Stimulated activated CD4-positive, alpha-beta T cell treated with anti-CD3 and anti-CD28 coated beads, Interleukin-2, amount 100 ng/mL, for 4 hours (primary cell): ENCODE results near the gene CTBP2.
"Not testable (repeated sequence)": the region's sequence is repeated elsewhere in the genome, so short reads cannot be mapped to it uniquely, and the experiment has no call there.

ENCODE experiments used
- DNase-seq: peaks from one replicate; pipeline ENCODE4 v3.0.0-alpha.2; 2020; ENCODE audit warnings: low read depth

Gene CTBP2

GRCh38 chr10:125158601-125159485 lies 1.5 kb downstream of the CTBP2 start:
- DNase-seq = no peak

GRCh38 chr10:125158275-125158600 lies 2.1 kb downstream of the CTBP2 start:
- no peak for DNase-seq

GRCh38 chr10:125157505-125157904 lies 2.9 kb downstream of the CTBP2 start:
- no peak for DNase-seq

- no peak for DNase-seq
These were observed 3.5 kb downstream of the CTBP2 start for GRCh38 chr10:125156739-125157480.

- no peak for DNase-seq
These were observed 4.2 kb downstream of the CTBP2 start for GRCh38 chr10:125156196-125156595.

GRCh38 chr10:125155101-125155500 lies 5.3 kb downstream of the CTBP2 start:
- no peak for DNase-seq

GRCh38 chr10:125154529-125154928 lies 5.8 kb downstream of the CTBP2 start:
- no peak for DNase-seq

- no peak for DNase-seq
These were observed 6.5 kb downstream of the CTBP2 start for GRCh38 chr10:125153703-125154490.

GRCh38 chr10:125152450-125153368 lies 7.7 kb downstream of the CTBP2 start:
- no peak for DNase-seq

GRCh38 chr10:125151553-125152449 lies 8.6 kb downstream of the CTBP2 start:
- no peak for DNase-seq

GRCh38 chr10:125151170-125151552 lies 9.2 kb downstream of the CTBP2 start:
- DNase-seq = no peak

- DNase-seq = not testable (repeated sequence)
These were observed 9.8 kb downstream of the CTBP2 start for GRCh38 chr10:125150376-125151083.

GRCh38 chr10:125149680-125150047 lies 10.7 kb downstream of the CTBP2 start:
- no peak for DNase-seq

GRCh38 chr10:125149036-125149679 lies 11.2 kb downstream of the CTBP2 start:
- DNase-seq = no peak

- no peak for DNase-seq
These were observed 11.8 kb downstream of the CTBP2 start for GRCh38 chr10:125148528-125148927.

- no peak for DNase-seq
These were observed 12.4 kb downstream of the CTBP2 start for GRCh38 chr10:125147971-125148439.

GRCh38 chr10:125146791-125147579 lies 13.4 kb downstream of the CTBP2 start:
- DNase-seq = no peak

- DNase-seq = no peak
These were observed 14.7 kb downstream of the CTBP2 start for GRCh38 chr10:125145636-125146035.
